ENCODE results near the gene KIF21A. TPM values are rescaled to one million over a fixed set of nuclear protein-coding genes. Genes with fewer than 3 reads are reported as not detected.
A peak's percentile ranks its signal among the peaks of the same experiment; 100 is the strongest.
"Not testable (repeated sequence)": the region's sequence is repeated elsewhere in the genome, so short reads cannot be mapped to it uniquely, and the experiment has no call there.

KIF21A gene, protein sequence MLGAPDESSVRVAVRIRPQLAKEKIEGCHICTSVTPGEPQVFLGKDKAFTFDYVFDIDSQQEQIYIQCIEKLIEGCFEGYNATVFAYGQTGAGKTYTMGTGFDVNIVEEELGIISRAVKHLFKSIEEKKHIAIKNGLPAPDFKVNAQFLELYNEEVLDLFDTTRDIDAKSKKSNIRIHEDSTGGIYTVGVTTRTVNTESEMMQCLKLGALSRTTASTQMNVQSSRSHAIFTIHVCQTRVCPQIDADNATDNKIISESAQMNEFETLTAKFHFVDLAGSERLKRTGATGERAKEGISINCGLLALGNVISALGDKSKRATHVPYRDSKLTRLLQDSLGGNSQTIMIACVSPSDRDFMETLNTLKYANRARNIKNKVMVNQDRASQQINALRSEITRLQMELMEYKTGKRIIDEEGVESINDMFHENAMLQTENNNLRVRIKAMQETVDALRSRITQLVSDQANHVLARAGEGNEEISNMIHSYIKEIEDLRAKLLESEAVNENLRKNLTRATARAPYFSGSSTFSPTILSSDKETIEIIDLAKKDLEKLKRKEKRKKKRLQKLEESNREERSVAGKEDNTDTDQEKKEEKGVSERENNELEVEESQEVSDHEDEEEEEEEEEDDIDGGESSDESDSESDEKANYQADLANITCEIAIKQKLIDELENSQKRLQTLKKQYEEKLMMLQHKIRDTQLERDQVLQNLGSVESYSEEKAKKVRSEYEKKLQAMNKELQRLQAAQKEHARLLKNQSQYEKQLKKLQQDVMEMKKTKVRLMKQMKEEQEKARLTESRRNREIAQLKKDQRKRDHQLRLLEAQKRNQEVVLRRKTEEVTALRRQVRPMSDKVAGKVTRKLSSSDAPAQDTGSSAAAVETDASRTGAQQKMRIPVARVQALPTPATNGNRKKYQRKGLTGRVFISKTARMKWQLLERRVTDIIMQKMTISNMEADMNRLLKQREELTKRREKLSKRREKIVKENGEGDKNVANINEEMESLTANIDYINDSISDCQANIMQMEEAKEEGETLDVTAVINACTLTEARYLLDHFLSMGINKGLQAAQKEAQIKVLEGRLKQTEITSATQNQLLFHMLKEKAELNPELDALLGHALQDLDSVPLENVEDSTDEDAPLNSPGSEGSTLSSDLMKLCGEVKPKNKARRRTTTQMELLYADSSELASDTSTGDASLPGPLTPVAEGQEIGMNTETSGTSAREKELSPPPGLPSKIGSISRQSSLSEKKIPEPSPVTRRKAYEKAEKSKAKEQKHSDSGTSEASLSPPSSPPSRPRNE (N-terminal part only)
- 10 to 100 TPM; 29.0 to 39.5 (median 34.2) TPM for polyA plus RNA-seq (ENCODE audit: insufficient read length in 4 of 4)

DNA sequence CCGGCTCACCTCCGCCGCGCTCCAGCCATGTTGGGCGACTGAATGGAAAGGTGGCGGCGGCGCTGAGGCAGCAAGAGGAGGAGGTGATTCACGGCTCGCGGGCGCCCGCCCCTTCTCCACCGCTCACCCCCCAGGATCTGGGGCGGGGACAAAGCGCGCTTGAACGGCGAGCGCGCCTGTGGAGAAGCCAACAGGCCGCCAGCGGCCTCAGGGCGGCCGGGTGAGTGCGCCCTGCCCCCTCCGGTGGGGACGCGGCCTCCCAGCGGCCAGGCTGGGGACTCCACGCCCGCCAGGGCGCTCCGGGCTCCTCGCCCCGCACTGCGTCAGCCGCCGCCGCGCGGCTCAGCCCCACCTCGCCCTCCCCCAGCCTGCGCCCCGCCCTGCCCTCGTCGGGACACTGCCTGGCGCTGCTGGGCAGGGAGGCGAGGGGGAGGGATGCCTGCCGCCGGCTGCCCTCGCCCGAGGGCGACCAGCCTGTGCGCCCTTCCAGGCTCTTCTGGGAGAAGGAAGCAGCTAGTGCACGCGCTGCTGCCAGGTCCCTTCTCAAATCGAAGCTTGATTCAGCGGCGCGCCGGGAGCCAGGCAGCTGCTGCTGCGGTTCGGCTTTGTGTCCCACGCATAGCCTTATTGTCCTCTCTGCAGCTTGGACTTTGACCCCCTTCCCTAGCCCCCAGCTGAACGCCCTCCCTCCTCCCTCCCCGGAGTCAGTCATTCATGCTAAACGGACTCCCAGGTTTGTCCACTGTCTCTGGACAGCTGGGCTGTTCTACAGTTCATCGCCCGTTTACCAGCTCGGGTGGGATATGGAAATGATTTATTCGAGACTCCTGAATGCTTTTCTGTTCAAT, at the start of gene KIF21A:
TSS of gene KIF21A (minus strand) at position 40 of the 848 bp plus-strand sequence. CDS start 150 bp downstream, outside the sequence.
- DNase-seq (ENCODE audit: low read depth in 4 of 4, low spot score in 2 of 4): peak; percentile 31 to 78 (median 69)

DNA sequence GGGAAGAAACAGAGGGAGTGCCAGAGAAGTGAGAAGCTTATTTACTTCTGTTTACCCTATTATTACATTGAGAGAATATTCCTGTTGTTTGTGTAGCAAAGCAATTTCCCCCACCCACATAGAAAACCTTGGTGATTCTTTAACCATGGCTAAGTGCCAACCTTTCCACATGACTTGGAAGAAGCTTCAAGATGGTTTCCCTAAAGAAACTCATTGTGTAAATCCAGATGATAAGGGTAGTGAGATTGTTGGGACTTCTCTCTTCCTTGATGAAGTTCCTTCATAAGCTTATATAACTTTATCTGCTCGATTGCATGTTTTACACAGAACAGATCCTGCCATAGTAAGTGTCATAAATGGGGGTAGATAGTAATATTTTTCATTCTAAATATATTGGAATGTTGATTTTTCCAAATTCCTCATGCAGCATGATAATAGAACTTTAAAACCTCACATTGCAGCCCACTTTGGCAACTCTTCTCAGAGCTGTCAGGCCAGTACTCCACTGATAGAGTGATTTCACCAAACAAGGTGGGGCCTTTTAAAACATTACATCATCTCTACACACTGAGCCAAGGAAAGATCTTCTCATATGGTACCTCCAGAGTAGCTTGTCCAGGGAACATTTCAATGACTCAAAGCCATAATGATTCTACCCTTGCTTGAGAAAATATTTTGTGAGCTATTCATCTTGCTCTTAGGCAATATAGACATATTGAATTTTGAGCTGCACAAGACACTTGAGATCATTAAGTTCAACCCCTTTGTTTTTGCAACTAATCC, 47.8 kb upstream of the KIF21A start:
- no peak for DNase-seq (ENCODE audit: low read depth in 4 of 4, low spot score in 2 of 4)

DNA sequence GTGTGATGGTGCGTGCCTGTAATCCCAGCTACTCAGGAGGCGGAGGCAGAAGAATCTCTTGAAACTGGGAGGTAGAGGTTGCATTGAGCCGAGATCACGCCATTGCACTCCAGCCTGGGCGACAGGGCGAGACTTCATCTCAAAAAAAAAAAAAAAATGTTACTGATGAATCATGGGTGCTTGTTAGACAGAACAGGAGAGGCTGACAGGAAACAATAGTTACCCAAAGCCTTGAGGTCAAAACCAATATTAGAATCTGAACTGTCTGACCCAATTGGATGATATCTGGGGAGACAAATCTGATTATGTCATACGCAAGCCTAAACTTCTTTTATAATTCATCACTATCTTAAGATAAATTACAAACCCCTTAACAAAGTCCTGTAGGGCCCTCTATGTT, 40.7 kb upstream of the KIF21A start:
- no peak for DNase-seq (ENCODE audit: low read depth in 4 of 4, low spot score in 2 of 4)

DNA sequence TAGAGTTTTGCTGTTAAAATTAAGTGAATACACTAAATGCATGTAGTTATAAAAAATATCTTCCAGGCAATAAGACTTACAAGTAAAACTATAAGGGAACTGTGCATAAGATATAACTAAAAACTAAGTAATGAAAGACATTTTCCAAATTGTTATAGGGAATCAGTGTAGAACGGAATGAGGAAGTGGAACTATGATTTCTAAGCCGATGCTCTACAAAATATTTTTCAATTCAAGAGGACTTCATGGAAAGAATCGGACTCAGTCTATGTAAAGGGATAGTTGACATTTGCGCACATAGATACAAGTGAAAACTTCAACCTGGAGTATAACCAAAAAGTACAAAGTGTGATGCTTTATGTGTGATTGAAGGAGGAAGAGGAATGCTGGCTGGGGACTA, 40.1 kb upstream of the KIF21A start:
- no peak for DNase-seq (ENCODE audit: low read depth in 4 of 4, low spot score in 2 of 4)

DNA sequence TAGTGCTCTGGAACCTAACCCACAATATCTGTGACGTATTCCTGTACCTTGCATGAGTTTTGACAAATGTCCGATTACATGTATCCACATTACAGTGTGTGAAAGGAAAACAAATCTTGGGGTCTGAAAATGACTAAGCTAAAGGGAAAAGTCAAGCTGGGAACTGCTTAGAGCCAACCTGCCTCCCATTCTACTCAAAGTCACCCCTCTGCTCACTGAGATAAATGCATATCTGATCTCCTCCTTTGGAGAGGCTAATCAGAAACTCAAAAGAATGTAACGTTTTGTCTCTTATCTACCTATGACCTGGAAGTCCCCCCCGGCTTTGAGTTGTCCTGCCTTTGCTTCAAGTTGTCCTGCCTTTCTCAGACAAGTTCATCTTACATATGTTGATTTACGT, 34.0 kb upstream of the KIF21A start:
- no peak for DNase-seq (ENCODE audit: low read depth in 4 of 4, low spot score in 2 of 4)

DNA sequence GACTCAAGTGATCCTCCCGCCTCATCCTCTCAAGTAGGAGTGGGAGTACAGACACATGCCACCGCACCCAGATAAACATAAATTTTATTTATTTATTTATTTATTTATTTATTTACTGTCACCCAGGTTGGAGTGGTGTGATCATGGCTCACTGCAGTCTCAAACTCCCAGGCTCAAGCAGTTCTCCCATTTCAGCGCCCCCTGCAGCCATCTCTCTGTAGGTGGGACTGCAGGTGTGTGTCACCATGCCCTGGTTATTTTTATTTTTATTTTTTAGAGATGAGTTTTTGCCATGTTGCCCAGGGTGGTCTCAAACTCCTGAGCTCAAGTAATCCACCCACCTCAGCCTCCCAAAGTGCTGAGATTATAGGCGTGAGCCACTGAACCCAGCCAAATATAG, 33.2 kb upstream of the KIF21A start:
- no peak for DNase-seq (ENCODE audit: low read depth in 4 of 4, low spot score in 2 of 4)

DNA sequence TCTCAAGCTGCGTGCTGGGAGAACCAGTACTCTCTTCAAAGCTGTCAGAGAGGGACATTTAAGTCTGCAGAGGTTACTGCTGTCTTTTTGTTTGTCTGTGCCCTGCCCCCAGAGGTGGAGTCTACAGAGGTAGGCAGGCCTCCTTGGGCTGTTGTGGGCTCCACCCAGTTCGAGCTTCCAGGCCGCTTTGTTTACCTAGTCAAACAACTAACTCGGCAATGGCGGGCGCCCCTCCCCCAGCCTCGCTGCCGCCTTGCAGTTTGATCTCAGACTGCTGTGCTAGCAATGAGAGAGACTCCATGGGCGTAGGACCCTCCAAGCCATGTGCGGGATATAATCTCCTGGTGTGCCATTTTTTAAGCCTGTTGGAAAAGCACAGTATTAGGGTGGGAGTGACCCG, 32.2 kb upstream of the KIF21A start:
- not testable (repeated sequence) for DNase-seq (ENCODE audit: low read depth in 4 of 4, low spot score in 2 of 4)

DNA sequence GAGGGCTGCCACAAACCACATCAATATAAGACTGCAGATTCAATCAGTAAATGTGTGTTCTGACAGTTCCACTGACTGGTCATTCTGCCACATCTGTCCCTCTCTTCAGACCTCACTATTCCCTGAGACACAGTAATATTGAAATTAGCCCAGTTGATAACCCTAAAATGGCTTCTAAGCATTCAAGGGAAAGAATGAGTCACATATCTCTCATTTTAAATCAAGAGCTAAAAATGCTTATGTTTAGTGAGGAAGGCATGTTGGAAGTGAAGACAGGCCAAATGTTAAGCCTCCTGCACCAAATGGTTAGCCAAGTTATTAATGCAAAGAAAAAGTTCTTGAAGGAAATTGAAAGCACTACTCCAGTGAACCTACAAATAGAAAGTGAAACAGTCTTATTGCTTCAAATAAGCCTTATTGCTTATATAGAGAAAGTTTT, 24.5 kb upstream of the KIF21A start:
- no peak for DNase-seq (ENCODE audit: low read depth in 4 of 4, low spot score in 2 of 4)

DNA sequence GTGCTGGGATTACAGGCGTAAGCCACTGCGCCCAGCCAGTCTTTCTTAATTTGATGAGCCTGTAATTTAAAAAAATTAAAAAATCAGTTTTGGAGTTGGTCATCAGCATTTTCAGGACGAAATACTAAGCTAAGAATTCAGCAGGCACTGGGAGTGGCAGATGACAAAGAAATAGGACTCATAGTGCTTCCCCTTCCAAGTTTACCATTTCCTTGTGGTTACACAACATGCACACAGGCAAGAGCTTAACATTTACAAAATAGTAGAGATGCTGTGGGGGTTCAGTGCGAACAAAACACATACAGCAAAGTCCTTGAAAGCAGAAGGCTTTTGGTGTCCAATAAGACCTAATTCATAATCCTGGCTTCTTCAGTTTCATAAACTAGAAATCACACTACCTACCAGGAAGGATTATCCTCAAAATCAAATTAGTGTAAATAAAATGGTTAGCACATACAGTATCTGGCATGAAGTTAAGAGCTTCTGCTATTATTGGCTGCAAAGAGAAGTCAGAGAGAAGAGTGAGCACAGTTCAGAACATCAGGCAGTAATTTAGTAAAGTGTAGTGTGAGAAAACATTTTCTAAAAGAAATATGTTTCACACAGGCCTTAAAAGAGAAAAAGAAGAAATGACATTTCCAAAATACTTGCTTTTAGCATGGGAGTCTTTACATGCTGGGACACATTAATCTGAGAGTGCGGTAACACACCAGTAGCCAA, 22.2 kb upstream of the KIF21A start:
- no peak for DNase-seq (ENCODE audit: low read depth in 4 of 4, low spot score in 2 of 4)

DNA sequence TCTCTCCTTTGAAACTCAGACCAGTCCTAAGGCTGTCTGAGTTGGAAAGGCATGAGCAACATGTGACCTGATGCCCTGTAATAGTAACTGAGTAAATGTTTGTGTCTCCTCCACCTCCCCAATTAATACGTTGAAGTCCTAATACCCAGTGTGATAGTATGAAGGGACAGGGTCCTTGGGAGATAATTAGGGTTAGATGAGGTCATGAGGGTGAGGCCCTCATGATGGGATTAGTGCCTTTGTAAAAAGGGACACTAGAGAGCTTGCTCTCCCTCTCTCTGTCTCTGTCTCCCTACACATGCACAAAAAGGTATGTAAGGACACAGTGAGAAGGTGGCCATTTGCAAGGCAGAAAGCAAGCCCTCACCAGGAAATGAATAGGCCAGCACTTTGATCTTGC, 18.1 kb upstream of the KIF21A start:
- DNase-seq (ENCODE audit: low read depth in 4 of 4, low spot score in 2 of 4): no peak

DNA sequence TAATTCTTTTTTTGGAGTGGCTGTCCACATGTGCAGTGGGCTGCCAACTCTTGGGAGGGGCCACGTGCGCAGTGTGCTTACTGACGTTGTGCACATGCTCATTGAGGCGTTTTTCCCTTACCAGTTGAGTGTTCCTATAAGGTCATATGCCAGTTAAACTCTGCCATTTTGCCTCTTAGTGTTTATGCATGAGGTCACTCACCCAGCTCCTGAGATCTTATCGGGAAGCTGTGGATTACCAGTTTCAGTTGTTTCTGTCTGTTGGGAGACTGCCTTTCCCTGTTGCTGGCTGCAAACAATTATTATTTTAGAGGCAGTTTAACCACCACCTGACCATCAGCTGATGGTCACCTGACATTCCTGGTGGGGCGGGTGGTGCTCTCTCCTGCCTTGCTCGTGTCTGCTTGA, 16.1 kb upstream of the KIF21A start:
- DNase-seq (ENCODE audit: low read depth in 4 of 4, low spot score in 2 of 4): no peak

DNA sequence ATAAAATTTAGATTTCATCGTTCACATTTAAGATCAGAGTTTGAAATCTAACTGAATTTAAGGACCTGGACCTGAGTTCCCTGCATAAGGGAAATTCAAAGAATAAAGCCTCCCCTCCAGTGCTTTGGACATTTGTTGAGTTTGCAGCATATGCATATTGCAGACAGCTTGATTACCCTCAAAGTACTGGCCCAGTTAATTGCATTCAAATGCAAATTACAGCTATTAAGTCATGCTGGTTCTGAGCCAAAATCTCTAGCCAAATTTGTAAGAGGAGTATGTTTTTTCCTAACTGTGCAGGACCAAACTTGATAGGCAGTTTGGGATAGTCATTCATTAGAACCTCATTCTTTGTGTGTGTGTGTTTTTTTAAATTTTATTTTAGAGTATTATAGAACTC, 9.1 kb upstream of the KIF21A start:
- no peak for DNase-seq (ENCODE audit: low read depth in 4 of 4, low spot score in 2 of 4)

DNA sequence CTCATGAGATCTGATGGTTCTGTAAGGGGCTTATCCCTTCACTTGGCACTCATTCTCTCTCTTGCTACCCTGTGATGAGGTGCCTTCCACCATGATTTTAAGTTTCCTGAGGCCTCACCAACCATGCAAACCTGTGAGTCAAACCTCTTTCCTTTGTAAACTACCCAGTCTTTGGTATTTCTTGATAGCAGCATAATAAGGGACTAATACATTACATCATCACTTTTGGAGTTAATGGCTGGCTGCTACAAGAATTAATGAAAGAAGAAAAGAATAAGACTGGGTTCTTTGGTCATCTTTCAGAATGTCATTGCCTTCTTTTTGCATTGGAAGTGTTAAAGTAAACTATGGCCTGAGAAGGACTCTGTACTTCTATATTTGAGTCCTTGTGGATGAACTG, 5.1 kb upstream of the KIF21A start:
- DNase-seq (ENCODE audit: low read depth in 4 of 4, low spot score in 2 of 4): no peak

DNA sequence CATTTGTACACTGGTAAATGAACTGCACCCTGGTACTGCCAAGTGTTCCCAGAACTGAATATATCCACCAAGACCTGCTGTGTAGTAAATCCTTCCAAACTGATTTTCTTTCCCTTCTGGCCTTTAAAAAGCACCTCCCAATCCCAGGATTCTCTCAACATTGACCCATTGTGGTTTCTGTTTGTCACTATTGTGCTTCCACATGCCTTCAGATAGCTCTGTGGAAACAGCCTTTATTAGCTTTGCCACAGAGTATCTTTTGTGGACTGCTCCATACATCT, 949 bp upstream of the KIF21A start:
- no peak for DNase-seq (ENCODE audit: low read depth in 4 of 4, low spot score in 2 of 4)

DNA sequence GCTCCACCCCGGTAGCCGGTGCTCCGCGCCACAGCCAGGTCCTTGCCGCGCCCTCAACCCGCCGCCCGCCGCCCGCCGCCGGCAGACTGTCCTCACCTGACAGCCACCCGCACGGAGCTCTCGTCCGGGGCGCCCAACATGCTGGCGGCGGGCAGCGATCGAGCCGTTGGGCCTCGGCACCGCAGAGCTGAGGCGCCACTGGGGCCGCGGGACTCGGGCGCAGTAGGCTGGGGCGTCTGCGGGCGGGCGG, 164 bp downstream of the KIF21A start:
- DNase-seq (ENCODE audit: low read depth in 4 of 4, low spot score in 2 of 4): no peak

DNA sequence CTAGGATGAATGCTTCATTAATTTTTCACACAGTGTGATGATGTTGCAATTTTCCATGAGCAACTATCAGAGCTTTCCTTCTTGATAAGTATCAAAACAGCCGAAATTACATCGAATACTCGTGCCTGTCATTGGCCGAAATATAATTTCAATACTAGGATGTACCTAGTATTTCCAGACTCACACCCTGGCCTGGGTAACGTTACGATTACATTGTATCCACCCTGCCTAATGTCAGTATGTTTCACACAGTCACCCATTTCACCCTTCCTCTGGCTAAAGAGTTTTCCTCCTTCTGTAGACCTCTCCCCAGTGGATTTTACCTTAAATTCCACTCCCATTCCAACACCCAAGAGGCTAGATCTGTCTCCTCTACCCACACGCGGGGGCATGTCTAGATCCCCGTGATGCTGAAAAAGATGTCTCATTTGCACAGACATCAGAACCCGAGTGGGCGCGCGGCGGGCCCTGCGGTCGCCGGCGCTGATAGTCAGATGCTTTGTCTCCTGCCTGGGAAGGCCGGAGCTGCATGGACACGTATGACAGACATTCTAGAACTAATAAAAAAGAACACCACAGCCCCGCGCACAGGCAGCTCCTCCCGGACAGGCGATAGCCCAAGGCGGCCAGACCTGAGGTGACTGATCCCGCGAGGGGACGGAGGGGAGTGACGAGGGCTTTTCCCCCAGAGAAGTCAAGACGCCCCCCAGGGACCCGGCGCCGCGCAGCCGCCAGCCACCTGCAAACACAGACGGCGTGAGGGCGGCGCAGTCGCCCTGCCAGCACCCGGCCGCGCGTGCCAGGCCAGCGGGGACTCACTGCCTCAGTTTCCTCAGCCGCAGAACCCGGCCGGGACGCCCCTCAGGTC, 723 bp downstream of the KIF21A start:
- DNase-seq (ENCODE audit: low read depth in 4 of 4, low spot score in 2 of 4): peak; percentile 15 to 37 (median 21)

DNA sequence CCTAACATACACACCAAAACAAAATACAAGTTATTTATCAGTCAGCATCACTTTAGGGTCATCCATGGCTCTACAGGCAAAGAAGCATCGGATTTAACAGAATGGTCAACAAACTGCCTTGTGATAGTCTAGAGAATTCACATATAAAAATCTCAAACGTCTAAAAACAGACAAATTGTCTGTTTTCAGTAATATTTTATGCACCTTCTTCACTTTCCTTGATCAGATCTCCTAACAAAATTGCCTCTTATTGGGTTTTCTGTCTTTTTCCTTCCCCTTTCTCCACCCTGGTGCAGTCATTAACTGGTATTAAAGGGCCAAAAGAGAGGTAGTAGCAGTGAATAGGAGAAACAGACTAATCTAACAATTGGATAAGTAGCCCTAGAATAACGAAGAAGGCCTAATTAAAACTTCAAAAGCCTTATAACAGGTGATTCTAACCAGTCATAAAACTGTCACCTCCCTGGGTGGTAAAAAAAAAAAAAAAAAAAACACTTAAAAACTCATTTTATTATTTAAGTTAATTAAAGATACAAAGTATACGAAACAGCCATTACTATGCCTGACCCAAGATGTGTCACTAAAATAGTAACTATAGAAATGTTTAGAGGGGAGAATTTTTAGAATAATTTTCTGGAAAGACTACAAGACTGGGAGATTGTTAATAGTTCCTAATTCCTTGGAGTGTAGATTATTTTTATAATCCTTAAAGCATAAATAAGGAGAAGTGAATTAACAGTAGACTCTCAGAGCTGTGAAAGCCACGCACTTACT, 1.5 kb downstream of the KIF21A start:
- no peak for DNase-seq (ENCODE audit: low read depth in 4 of 4, low spot score in 2 of 4)

All from left renal cortex interstitium (tissue), 4 donors.